WERI-Rb-1 (cell line): ENCODE data around the gene GPD1L.
A peak's percentile ranks its signal among the peaks of the same experiment; 100 is the strongest.

Experiments used
- DNase-seq: peaks from one replicate; pipeline ENCODE4 v3.0.0-alpha.2; 2020
- H3K27ac ChIP-seq: fragments of 250-450 bp; sonication (Bioruptor Pico); 2 replicates; pipeline ENCODE4 v1.5.1; 2020; ENCODE audit warnings: mild to moderate bottlenecking, moderate library complexity
- H3K27me3 ChIP-seq: fragments of 250-450 bp; sonication (Bioruptor Pico); 2 replicates; pipeline ENCODE4 v1.5.1; 2021; ENCODE audit warnings: mild to moderate bottlenecking, low read depth, moderate library complexity; ENCODE audit not compliant: insufficient read depth, severe bottlenecking
- H3K36me3 ChIP-seq: fragments of 250-450 bp; sonication (Bioruptor Pico); 2 replicates; pipeline ENCODE4 v1.5.1; 2020; ENCODE audit warnings: mild to moderate bottlenecking, moderate library complexity
- H3K4me3 ChIP-seq: 2 replicates; pipeline ENCODE4 v1.5.1; 2011; ENCODE audit warnings: low read depth, mild to moderate bottlenecking, control low read depth, low read length
- H3K9me3 ChIP-seq: fragments of 250-450 bp; sonication (Bioruptor Pico); 2 replicates; pipeline ENCODE4 v1.5.1; 2021; ENCODE audit warnings: mild to moderate bottlenecking, moderate library complexity; ENCODE audit not compliant: severe bottlenecking
- CTCF ChIP-seq: IDR thresholded peaks from 2 replicates; pipeline ENCODE4 v1.5.1; 2011; ENCODE audit warnings: low read depth, mild to moderate bottlenecking, control low read depth, inconsistent platforms, low read length

The GPD1L gene

DNA sequence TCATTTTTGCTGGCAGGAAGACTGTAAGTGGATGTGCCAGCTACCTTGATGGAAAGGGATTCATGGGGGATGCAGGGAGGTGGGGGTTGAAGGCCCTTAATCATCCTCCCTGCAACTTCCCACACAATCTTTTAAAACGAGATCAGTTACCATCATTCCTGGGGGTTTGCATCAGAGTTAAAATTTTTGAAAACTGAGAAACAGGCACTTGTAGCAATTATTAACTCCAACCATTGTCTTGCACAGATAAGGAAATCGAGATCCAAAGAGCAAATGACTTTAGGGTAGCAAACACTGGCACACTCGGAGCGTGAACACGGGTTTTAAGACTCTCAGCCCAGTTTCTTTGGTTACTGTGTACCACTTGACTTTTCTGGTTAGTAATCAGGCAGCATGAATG is 41.9 kb downstream of the GPD1L start:
- no peak for TF ChIP-seq CTCF
- Histone ChIP-seq H3K9me3 (no peaks in the 10 kb centered on the region), H3K36me3 (no peaks in the 10 kb centered on the region), H3K4me3 (no peak overlapping the region), H3K27me3 (no peaks in the 10 kb centered on the region), H3K27ac (no peak overlapping the region)
- DNase-seq = no peak

GRCh38 chr3:32153414-32154204 is 47.2 kb downstream of the GPD1L start:
- no peak overlapping the region for H3K4me3 ChIP-seq
- H3K27ac ChIP-seq = no peak overlapping the region
- DNase-seq = no peak
- TF ChIP-seq CTCF = no peak
- H3K36me3 ChIP-seq = no peaks in the 10 kb centered on the region
- no peaks in the 10 kb centered on the region for H3K9me3 ChIP-seq
- H3K27me3 ChIP-seq = no peaks in the 10 kb centered on the region

- Histone ChIP-seq H3K27ac (no peak overlapping the region), H3K9me3 (no peaks in the 10 kb centered on the region), H3K4me3 (no peak overlapping the region), H3K27me3 (no peaks in the 10 kb centered on the region), H3K36me3 (no peaks in the 10 kb centered on the region)
- no peak for DNase-seq
- peak; percentile 68 for TF ChIP-seq CTCF
Observed at GRCh38 chr3:32154205-32154579, 47.8 kb downstream of the GPD1L start.

- no peaks in the 10 kb centered on the region for H3K27me3 ChIP-seq
- H3K27ac ChIP-seq = no peak overlapping the region
- TF ChIP-seq CTCF = no peak
- no peak for DNase-seq
- no peak overlapping the region for H3K4me3 ChIP-seq
- H3K36me3 ChIP-seq = no peaks in the 10 kb centered on the region
- no peaks in the 10 kb centered on the region for H3K9me3 ChIP-seq
Observed at GRCh38 chr3:32155117-32155516, 48.7 kb downstream of the GPD1L start.

DNA sequence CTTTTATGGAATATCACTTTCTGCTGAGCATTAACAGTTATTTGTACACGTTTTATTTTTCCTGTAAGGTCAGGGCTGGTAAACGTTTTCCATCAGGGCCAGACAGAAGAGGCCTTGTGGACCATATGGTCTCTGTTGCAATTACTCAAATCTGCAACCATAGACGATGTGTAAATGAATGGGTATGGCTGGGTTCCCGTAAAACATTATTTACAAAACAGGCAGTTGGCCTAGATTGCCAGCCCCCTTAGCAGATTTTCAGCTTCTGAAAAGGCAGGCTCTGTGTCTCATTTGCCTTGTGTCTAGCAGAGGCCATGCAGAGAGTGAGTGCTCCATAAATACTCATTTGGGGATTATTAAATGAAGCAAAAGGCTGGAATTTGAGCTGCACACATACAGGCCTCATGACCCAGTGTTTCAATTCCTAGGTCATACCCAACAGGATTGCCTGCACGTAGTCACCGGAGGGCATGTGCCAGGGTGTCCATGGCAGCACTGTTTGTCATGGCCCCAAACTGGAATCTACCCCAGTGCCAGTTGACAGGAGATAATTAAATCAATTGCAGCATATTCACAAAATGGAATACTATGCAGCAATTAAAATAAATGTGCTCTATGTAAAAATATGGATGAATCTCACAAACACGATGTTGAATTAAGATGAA is 51.3 kb downstream of the GPD1L start:
- DNase-seq = no peak
- no peak for TF ChIP-seq CTCF
- no peaks in the 10 kb centered on the region for H3K27me3 ChIP-seq

More for the DNA sequence above, 51.3 kb downstream of the GPD1L start:
- Histone ChIP-seq H3K4me3 (no peak overlapping the region), H3K36me3 (no peaks in the 10 kb centered on the region), H3K27ac (no peak overlapping the region), H3K9me3 (no peaks in the 10 kb centered on the region)
